Glutamatergic neuron (in vitro differentiated cells): ENCODE results near the gene JAK1. TPM values are rescaled to one million over a fixed set of nuclear protein-coding genes. Genes with fewer than 3 reads are reported as not detected.

Experiments
- DNase-seq: peaks from one replicate; pipeline ENCODE4 v3.0.0; 2022
- H3K27ac Mint-ChIP-seq: one replicate; pipeline ENCODE4 v1.8.0; 2020; ENCODE audit warnings: mild to moderate bottlenecking, mixed read lengths, inconsistent platforms; ENCODE audit not compliant: unreplicated experiment
- H3K27me3 Mint-ChIP-seq: one replicate; pipeline ENCODE4 v1.8.0; 2020; ENCODE audit warnings: mild to moderate bottlenecking, moderate library complexity, mixed read lengths, inconsistent platforms; ENCODE audit not compliant: unreplicated experiment
- H3K36me3 Mint-ChIP-seq: one replicate; pipeline ENCODE4 v1.8.0; 2020; ENCODE audit warnings: mild to moderate bottlenecking, mixed read lengths, inconsistent platforms; ENCODE audit not compliant: unreplicated experiment
- H3K4me1 Mint-ChIP-seq: one replicate; pipeline ENCODE4 v1.8.0; 2020; ENCODE audit warnings: mild to moderate bottlenecking, low read depth, mixed read lengths, inconsistent platforms; ENCODE audit not compliant: unreplicated experiment
- H3K4me3 Mint-ChIP-seq: one replicate; pipeline ENCODE4 v1.8.0; 2020; ENCODE audit warnings: mild to moderate bottlenecking, mixed read lengths, inconsistent platforms; ENCODE audit not compliant: unreplicated experiment
- H3K9me3 Mint-ChIP-seq: one replicate; pipeline ENCODE4 v1.8.0; 2020; ENCODE audit warnings: mild to moderate bottlenecking, moderate library complexity, mixed read lengths, inconsistent platforms; ENCODE audit not compliant: unreplicated experiment
- CTCF ChIP-seq: fragments of 200-600 bp; sonication (generic); IDR thresholded peaks from one replicate; pipeline ENCODE4 v1.5.0; 2021; ENCODE audit not compliant: partially characterized antibody, unreplicated experiment
- total RNA-seq: library from RNA; stranded (reverse); fragmentation: NEBNext Ultra II Directional; extraction: Animal tissue kit (Norgen Biotek cat#: 25700); gene quantifications from one replicate; pipeline ENCODE4 v1.2.1, GENCODE V29; 2021; ENCODE audit not compliant: unreplicated experiment

JAK1 gene
- total RNA-seq, 1 donor from 2014 or later, result 16.9 TPM

DNA sequence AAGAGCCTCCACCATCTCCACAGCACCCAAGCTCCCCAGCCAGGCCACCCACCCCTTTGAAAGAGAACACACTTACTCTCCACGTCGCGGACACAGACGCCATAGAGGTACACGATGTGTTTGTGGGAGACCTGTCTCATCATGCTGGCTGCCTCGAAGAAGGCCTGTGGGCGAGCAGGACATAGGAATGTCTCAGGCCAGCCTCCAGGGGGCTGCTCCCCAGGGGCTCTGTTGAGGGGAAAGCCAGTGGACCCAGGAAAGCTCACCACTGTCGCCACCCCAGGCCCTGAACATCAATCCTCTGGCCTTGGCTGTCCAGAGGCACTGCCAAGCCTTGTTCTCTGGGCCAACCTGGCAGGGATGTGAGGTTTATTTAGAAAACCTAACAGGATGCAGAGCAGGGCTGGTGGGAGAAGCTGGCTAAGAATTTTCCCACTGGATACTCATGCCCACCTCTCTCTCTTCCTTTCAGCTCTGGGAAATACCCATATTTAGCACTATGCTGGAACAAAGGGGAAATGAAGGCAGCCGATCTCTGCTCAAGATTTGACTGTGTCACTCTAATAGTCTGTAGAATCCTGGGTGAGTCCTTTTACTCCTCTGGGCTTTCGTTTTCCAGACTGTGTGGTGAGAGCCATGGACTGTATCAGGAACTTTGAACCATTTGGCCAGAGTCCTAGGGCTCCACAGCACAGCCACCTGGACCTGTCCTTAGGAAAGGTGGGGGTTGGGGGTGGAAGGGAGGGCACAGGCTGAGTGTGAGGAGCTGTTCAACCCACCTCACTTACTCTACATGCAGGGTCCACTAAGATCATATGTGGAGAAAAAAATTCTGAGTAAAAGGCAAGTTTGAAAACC, 119.5 kb downstream of the JAK1 start:
- peaks cover 11% of the 10 kb centered on the region for H3K27me3 Mint-ChIP-seq
- H3K36me3 Mint-ChIP-seq, result peaks cover 6% of the 10 kb centered on the region
- TF ChIP-seq CTCF, result no peak
- no peak for DNase-seq
- H3K27ac Mint-ChIP-seq, result no peak overlapping the region
- peaks cover 22% of the 10 kb centered on the region for H3K9me3 Mint-ChIP-seq
- H3K4me1 Mint-ChIP-seq, result peaks cover 12% of the 10 kb centered on the region
- H3K4me3 Mint-ChIP-seq, result no peak overlapping the region

DNA sequence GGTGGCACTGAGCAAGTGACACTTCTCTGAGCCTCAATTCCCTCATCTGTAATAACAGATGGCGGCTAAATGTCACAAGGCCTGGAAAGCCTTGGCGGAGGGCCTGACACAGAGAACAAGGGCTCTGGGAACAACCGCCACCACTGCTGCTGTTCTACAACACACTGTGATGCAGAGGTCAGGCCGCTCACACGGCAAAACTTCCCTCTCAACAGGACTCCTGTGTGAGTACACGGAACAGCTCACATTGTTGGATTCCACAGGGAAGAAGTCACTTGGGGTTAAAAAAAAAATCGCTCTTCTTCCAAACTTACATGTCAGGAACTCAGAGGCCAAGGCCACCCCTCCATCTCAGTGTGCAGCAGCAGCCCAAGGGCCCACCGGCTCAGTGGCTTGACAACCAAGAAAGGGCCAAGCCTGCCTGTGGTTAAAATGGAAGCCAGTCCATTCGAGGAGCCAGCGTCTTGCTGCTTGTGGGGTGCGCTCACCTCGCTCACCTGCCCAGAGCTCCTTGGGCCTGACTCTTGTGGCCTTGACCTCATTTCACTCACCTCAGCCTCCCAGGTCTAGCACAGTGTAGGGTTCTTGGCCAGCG, 120.4 kb downstream of the JAK1 start:
- DNase-seq, result no peak
- no peak for TF ChIP-seq CTCF
- Mint-ChIP-seq H3K27me3 (peaks cover 11% of the 10 kb centered on the region), H3K4me3 (no peak overlapping the region), H3K4me1 (peaks cover 15% of the 10 kb centered on the region), H3K9me3 (peaks cover 22% of the 10 kb centered on the region), H3K27ac (no peak overlapping the region), H3K36me3 (peaks cover 6% of the 10 kb centered on the region)

DNA sequence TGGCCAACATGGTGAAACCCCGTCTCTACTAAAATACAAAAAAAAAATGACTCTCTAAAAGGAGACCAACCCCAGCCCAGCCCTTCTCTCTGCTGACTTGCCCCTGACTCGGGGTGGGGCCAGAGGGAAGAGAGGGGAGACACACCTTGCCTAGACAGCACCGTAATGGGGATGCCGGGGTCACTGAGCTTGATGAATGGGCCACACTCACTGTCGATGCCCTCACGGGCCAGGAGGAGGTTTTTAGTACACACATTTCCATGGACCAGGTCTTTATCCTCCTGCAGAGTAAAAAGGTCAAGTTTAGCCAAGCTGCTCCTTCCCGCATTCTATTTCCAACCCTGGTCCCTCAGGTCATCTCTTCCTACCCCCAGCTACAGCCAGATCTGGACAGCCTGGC, 121.7 kb downstream of the JAK1 start:
- Mint-ChIP-seq H3K36me3 (peaks cover 6% of the 10 kb centered on the region), H3K4me3 (no peak overlapping the region), H3K27ac (no peak overlapping the region), H3K9me3 (peaks cover 21% of the 10 kb centered on the region), H3K27me3 (peaks cover 11% of the 10 kb centered on the region), H3K4me1 (peaks cover 15% of the 10 kb centered on the region)
- DNase-seq, result no peak
- no peak for TF ChIP-seq CTCF

GRCh38 chr1:64844175-64844574, 122.2 kb downstream of the JAK1 start:
- Mint-ChIP-seq H3K4me3 (no peak overlapping the region), H3K27me3 (peaks cover 9% of the 10 kb centered on the region), H3K4me1 (peaks cover 14% of the 10 kb centered on the region), H3K36me3 (peaks cover 6% of the 10 kb centered on the region), H3K9me3 (peaks cover 18% of the 10 kb centered on the region), H3K27ac (no peak overlapping the region)
- no peak for TF ChIP-seq CTCF
- no peak for DNase-seq

DNA sequence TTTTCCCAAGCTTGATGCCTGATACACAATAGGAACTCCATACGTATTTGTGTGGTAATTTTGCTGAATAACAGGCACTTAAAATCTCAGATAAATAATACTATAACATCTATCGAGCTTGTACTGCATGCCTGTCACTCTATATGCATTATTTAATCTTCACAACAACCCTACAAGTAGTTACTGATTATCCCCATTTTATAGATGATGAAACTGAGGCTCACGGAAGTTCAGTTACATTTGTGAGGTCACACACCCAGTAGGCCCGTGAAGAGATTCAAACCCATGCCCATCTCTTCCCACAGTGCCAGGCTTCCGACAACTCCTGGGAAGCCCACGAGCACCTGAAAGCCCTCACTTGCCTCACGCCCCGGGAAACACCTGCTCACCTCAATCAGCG, 122.7 kb downstream of the JAK1 start:
- TF ChIP-seq CTCF, result no peak
- Mint-ChIP-seq H3K4me1 (peaks cover 10% of the 10 kb centered on the region), H3K27ac (no peak overlapping the region), H3K27me3 (peaks cover 5% of the 10 kb centered on the region), H3K9me3 (peaks cover 13% of the 10 kb centered on the region), H3K4me3 (no peak overlapping the region), H3K36me3 (peaks cover 6% of the 10 kb centered on the region)
- DNase-seq, result no peak
